Activated naive CD4-positive, alpha-beta T cell treated with anti-CD3 and anti-CD28 coated beads, Interleukin-2, amount 50 U/mL, for 24 hours (primary cell): ENCODE measurements around the gene IQCB1.
"Not testable (repeated sequence)": the region's sequence is repeated elsewhere in the genome, so short reads cannot be mapped to it uniquely, and the experiment has no call there.

Experiments used
- H3K27ac Mint-ChIP-seq: one replicate; pipeline ENCODE4 v1.8.0; 2021; ENCODE audit warnings: mild to moderate bottlenecking, mixed read lengths
- H3K27me3 Mint-ChIP-seq: one replicate; pipeline ENCODE4 v1.8.0; 2021; ENCODE audit warnings: mixed read lengths
- H3K36me3 Mint-ChIP-seq: one replicate; pipeline ENCODE4 v1.8.0; 2021; ENCODE audit warnings: mixed read lengths
- H3K4me1 Mint-ChIP-seq: one replicate; pipeline ENCODE4 v1.8.0; 2021; ENCODE audit warnings: mixed read lengths
- H3K4me3 Mint-ChIP-seq: one replicate; pipeline ENCODE4 v1.8.0; 2021; ENCODE audit warnings: mild to moderate bottlenecking, mixed read lengths
- H3K9me3 Mint-ChIP-seq: one replicate; pipeline ENCODE4 v1.8.0; 2021; ENCODE audit warnings: mixed read lengths

Gene IQCB1

DNA sequence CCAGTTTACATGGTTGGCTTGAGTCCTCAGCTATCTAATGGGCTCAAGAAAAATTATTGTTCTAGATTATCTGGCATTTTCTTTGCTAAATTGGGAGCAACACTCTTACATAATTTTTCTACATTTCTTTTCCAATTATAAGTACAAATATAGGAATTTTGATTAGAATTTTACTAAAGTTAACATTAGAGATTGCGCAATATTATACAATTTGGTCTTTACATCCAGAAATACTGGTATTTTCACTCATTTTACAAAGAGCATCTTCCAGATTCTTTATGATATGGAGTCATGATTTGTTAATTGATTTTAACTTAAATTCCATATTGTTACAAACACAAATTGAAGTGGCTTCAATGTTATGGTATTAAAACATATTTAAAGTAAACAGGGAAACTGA, 65.6 kb downstream of the IQCB1 start:
- Mint-ChIP-seq H3K36me3 (peaks cover 27% of the 10 kb centered on the region), H3K4me3 (no peak overlapping the region), H3K27me3 (peaks cover under 1% of the 10 kb centered on the region), H3K27ac (no peak overlapping the region), H3K4me1 (no peaks in the 10 kb centered on the region), H3K9me3 (peaks cover under 1% of the 10 kb centered on the region)

DNA sequence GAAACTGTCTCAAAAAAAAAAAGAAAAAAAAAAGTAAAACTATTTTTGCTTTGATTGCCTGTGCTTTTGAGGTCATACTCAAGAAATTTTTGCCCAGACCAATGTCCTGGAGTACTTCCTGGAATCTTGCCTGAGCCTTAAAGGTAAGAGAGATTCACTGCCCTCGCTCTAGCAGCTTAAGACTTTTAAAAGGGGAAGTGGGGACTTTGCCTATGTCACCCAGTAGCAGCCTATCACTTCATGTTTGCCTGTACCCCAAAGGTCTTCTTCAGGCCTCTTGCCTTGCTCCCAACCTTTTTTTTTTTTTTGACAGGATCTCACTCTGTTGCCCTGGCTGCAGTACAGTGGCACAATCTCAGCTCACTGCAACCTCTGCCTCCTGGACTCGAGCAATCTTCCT, 66.4 kb downstream of the IQCB1 start:
- peaks cover 21% of the 10 kb centered on the region for H3K36me3 Mint-ChIP-seq
- H3K27ac Mint-ChIP-seq: no peak overlapping the region
- H3K4me3 Mint-ChIP-seq: no peak overlapping the region

DNA sequence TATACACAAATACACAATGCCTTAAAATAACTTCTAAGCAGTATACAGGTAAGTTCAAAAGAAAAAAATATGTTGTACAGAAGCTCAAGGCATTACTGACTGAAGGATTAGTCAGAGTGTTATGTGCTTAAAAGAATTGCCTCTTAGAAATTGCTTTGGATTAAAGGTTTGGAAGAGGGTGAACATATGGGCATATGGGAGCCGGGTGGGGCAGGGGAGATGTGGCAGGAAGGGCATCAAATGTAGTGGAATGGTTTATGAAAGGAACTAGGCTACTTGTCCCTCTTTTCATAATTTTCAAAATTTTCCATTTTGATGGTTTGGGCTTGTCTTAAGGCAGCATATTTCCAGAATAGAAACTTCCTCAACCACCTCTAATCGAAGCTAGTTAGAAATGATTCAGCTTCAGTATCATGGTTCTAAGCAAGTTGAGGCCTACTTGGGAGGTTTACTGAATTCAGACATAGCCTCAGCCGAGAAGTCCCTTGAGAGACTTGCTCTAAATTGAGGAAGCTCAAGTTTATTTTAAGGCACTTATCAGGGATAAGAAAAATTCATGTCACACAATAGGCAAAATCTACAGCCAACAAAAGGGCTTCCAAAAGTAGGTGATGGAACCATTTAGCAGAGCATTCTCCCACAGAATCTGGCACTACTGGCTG, 75.2 kb downstream of the IQCB1 start:
- peaks cover 4% of the 10 kb centered on the region for H3K27me3 Mint-ChIP-seq
- no peak overlapping the region for H3K27ac Mint-ChIP-seq
- no peaks in the 10 kb centered on the region for H3K9me3 Mint-ChIP-seq
- H3K4me1 Mint-ChIP-seq: no peaks in the 10 kb centered on the region
- H3K36me3 Mint-ChIP-seq: no peaks in the 10 kb centered on the region
- no peak overlapping the region for H3K4me3 Mint-ChIP-seq

More for the DNA sequence above, 66.4 kb downstream of the IQCB1 start:
- Mint-ChIP-seq H3K9me3 (no peaks in the 10 kb centered on the region), H3K27me3 (peaks cover 1% of the 10 kb centered on the region), H3K4me1 (no peaks in the 10 kb centered on the region)

DNA sequence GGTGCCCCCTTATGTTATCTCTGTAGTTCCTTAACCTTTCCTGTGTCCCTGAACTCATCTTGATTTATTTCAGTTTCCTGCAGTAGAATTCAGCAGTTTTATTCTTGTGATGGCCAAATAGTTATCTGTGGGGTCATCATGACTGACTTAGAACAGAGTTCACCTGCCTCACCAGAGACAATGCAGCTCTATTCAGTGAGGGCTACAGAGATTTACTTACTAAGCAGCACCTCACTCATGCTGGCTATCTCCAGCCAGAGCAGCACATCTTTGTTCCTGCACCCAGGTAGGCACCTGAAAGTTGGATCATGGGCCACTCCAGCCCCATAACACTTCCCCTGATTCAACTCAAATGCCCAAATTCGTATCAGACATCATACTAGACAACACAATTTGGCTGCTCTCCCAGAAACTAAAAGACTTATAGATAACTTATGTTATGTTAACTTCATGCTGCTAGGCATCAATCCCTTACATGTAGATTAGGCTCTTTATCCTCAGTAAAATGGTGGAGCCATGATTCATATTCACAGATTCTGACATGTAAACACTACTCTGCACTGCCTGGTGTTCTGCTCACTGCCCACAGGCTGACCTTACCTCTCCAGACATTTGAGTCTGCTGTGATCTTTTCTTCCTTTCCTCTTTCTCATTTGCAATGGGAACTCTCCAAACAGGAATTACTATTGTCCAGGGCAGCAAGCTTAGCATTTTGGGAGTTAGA, 76.0 kb downstream of the IQCB1 start:
- Mint-ChIP-seq H3K27ac (no peak overlapping the region), H3K4me3 (no peak overlapping the region), H3K9me3 (no peaks in the 10 kb centered on the region), H3K27me3 (peaks cover 2% of the 10 kb centered on the region), H3K36me3 (no peaks in the 10 kb centered on the region), H3K4me1 (no peaks in the 10 kb centered on the region)

DNA sequence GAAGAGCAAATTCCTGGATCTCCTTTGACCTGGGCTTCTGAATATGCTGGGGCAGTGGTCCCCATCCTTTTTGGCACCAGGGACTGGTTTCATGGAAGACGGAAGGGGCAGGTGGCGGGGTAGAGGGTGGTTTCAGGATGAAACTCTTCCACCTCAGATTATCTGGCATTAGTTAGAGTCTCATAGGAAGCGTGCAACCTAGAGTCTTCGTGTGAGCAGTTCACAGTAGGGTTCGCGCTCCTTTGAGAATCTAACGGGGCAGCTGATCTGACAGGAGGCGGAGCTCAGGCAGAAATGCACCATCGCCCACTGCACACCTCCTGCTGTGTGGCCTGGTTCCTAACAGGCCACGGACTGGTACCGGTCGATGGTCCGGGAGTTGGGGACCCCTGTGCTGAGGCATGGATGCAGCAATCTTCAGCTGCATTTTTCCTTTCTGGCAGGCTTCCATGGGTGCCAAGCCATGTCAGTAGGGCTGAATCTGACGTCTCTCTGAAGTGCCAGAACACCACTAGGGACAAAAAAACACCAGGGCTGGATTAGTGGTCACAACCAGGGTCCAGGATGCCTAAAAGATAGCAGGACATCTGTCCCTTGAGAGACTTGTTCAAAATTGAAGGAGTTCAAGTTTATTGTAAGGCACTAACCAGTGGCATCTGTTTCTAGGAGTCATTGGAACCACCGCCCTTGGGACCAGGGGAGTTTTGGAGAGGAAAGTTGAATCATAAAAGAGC, 76.9 kb downstream of the IQCB1 start:
- Mint-ChIP-seq H3K4me1 (no peaks in the 10 kb centered on the region), H3K27me3 (peaks cover 2% of the 10 kb centered on the region), H3K9me3 (no peaks in the 10 kb centered on the region), H3K4me3 (no peak overlapping the region), H3K36me3 (no peaks in the 10 kb centered on the region), H3K27ac (no peak overlapping the region)

DNA sequence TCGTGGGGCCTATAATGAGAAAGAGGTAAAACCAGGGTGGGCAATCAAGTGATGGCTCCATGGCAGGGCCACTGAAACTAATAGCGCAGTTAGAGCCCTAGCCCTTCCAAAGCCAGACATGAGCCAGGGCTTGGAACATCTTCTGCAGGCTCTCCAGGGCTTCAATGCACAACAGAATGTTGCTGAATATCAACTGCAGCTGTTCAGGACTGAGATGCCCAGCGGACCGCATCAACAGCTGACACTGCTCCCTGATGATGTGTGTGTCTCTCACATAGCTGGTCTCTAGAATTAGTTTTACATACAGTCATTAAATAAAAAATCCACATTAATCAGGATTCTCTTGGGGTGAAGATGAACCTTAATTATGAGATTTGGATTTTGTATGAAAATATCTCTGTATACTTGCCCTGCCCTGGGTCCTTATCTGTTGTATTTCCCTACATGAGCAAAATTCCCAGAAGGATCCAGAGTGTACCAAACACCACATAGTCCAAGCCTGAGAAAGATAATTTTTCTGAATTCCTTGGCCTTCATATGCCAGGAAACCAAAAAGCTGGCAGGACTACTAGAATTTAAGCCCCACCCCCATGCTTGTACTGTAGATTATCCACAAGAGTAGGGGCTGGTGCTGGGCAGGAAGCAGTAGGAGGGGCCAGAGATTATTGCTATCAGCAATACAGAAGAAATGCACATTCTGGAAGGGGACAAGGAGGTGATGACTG, 77.6 kb downstream of the IQCB1 start:
- H3K27ac Mint-ChIP-seq: no peak overlapping the region

DNA sequence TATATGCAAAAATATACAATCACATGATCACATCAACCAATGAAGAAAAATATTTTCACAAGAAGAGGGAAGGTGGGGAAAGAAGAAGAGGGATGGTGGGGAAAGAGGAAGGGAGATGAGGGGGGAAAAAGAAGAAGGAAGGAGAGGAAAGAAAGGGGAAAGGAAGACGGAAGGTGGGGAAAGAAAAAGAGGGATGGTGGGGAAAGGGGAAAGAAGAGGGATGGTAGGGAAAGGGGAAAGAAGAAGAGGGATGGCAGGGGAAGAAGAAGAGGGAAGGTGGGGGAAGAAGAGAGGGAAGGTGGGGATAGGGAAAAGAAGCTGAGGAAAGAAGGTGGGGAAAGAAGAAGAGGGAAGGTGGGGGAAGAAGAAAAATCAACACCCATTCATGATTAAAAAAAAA, 82.1 kb downstream of the IQCB1 start:
- Mint-ChIP-seq H3K27ac (no peak overlapping the region), H3K36me3 (no peaks in the 10 kb centered on the region), H3K9me3 (no peaks in the 10 kb centered on the region), H3K4me3 (no peak overlapping the region), H3K4me1 (no peaks in the 10 kb centered on the region), H3K27me3 (peaks cover 6% of the 10 kb centered on the region)

More for the DNA sequence above, 77.6 kb downstream of the IQCB1 start:
- peaks cover 2% of the 10 kb centered on the region for H3K27me3 Mint-ChIP-seq
- H3K36me3 Mint-ChIP-seq: no peaks in the 10 kb centered on the region
- H3K9me3 Mint-ChIP-seq: no peaks in the 10 kb centered on the region
- no peak overlapping the region for H3K4me3 Mint-ChIP-seq
- H3K4me1 Mint-ChIP-seq: no peaks in the 10 kb centered on the region

DNA sequence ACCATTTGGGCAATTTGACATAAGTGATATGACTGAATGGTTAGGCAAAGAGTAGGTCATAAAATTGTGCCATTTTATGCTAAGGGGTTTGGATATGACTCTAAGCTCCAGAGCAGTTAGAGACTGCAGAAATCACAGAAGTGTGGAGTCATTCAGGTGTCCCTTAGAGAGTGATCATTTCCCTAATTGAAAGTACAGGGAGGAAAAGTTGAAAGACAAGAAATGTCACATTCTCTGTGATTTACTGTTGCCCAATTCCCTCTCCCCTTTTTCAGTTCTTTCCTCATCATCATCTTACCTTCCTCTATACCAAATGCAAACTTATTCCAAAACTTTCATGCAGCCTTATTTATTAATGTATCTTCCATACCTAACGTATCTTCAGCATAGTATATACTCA, 82.6 kb downstream of the IQCB1 start:
- peaks cover 4% of the 10 kb centered on the region for H3K4me1 Mint-ChIP-seq
- peaks cover 6% of the 10 kb centered on the region for H3K27me3 Mint-ChIP-seq
- H3K27ac Mint-ChIP-seq: no peak overlapping the region
- no peak overlapping the region for H3K4me3 Mint-ChIP-seq
- no peaks in the 10 kb centered on the region for H3K9me3 Mint-ChIP-seq
- H3K36me3 Mint-ChIP-seq: no peaks in the 10 kb centered on the region

DNA sequence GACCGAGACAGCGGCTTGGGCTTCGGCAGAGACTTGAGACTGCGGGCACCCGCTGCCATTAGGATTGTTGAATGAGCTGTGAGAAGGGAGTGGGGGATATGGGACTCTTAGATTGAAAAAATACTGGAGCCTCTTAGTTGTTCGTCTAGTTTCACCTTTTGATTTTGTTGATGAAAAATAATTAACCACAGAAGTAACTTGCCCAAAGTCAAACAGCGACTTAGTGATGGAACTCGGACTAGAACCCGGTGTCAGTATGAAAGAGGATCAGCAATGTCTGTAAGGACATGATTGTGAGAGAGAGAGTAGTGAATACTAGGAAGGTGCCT, 84.8 kb downstream of the IQCB1 start:
- no peak overlapping the region for H3K27ac Mint-ChIP-seq
- H3K4me3 Mint-ChIP-seq: no peak overlapping the region
- no peaks in the 10 kb centered on the region for H3K9me3 Mint-ChIP-seq
- H3K27me3 Mint-ChIP-seq: peaks cover 3% of the 10 kb centered on the region
- H3K36me3 Mint-ChIP-seq: no peaks in the 10 kb centered on the region
- peaks cover 5% of the 10 kb centered on the region for H3K4me1 Mint-ChIP-seq

DNA sequence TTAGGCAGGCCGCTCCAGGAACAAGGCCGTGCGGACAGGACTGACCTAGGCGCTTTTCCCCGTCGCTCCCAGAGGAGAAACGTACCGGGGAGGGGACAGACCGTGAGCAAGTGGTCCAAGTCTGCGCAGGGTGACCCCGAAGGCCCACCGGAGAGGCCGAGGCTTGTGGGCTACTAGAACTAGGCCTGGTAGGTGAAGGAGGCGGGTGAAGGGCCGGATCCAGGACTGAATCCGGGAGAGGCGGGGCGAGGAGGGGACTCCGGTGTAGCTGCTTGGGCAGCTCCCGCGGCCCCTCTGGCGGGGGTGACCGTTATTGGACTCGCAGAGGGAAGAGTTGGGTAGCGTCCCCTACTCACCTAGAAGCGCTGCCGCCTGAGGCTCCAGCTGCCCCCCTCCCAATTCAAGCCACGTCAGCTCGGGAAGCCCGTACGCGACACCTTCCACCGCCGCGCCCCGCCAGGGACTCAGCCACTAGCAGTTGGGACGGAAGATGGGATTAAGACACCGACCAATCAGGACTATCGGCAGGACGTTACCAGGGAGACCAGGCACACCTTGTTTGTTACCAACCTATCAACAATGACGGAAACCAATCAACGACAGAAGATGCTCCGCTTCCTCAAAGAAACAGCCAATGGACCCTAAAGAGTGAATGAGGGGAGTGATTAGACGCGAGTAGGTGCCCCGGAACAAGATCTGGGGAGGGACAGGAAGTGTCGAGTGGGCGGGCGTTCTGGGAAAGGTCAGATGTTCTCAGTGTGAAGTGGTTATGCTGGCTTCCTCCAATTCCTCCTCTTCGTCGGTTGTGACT, 85.4 kb downstream of the IQCB1 start, which contains the start of gene GOLGB1:
GOLGB1 (minus strand) TSS at position 466 of the 811 bp plus-strand sequence. CDS start 18,770 bp downstream, outside the sequence.
- H3K36me3 Mint-ChIP-seq: no peaks in the 10 kb centered on the region
- H3K4me3 Mint-ChIP-seq: no peak within 1 kb of the TSS
- H3K4me1 Mint-ChIP-seq: peaks cover 10% of the 10 kb centered on the region
- H3K27ac Mint-ChIP-seq: no peak within 1 kb of the TSS
- no peaks in the 10 kb centered on the region for H3K9me3 Mint-ChIP-seq
- H3K27me3 Mint-ChIP-seq: peaks cover 3% of the 10 kb centered on the region

DNA sequence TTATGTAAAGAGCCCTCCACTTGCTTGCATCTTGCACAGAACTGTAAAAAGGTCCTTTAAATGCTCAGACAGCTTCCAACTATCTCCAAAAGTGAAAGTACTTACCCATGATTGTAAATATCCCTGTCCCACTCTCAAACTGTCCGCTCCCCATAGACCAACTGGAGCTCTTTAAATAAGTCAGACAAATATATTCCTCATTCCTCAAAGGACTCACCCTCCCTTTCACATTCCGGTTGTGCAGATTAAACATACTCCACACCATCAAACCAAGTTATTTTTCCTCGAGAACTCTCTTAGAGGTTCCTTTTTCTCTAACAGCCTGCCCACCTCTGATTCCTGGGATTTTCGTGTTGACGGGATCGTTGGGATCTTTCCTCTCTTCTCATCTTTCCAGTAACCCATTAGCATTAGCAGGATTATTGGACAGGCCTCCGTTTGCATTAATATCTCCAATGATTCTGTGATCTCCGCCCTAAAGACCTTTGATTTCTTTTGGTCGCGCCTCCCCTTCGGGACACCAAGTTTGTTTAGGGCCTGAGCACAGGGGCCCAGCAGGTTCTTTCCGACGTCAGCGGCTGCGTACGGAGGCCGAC, 86.1 kb downstream of the IQCB1 start:
- Mint-ChIP-seq H3K27me3 (peaks cover 3% of the 10 kb centered on the region), H3K4me3 (no peak overlapping the region), H3K36me3 (no peaks in the 10 kb centered on the region), H3K27ac (no peak overlapping the region), H3K9me3 (no peaks in the 10 kb centered on the region), H3K4me1 (peaks cover 10% of the 10 kb centered on the region)

DNA sequence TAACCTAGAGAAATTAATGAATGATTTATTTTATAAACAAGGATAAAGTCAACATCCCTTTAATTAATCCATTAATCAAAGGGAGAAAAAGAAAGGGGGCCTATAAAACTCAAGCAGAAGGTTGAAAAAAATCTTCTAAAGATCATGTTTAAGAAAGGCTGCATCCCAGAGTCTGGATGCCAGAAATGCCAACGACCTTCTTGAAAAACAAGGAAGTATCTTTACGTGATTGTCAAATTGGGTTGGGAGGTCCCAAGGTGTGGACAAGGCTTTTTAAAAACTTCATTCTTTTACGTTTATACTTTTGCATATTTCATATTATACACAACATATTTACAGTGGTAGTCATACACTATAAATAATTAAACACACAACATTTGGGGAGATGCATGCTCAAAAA, 86.9 kb downstream of the IQCB1 start:
- Mint-ChIP-seq H3K36me3 (no peaks in the 10 kb centered on the region), H3K9me3 (no peaks in the 10 kb centered on the region), H3K27ac (no peak overlapping the region), H3K4me3 (no peak overlapping the region), H3K27me3 (peaks cover 3% of the 10 kb centered on the region), H3K4me1 (peaks cover 10% of the 10 kb centered on the region)

DNA sequence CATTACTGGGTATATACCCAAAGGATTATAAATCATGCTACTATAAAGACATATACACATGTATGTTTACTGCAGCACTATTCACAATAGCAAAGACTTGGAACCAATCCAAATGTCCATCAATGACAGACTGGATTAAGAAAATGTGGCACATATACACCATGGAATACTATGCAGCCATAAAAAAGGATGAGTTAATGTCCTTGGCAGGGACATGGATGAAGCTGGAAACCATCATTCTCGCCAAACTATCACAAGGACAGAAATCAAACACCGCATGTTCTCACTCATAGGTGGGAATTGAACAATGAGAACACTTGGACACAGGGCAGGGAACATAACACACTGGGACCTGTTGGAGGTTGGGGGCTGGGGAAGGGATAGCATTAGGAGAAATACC, 91.8 kb downstream of the IQCB1 start:
- H3K4me1 Mint-ChIP-seq: peaks cover 43% of the 10 kb centered on the region
- H3K36me3 Mint-ChIP-seq: peaks cover 12% of the 10 kb centered on the region
- not testable (repeated sequence) for H3K27me3 Mint-ChIP-seq, H3K4me3 Mint-ChIP-seq, H3K27ac Mint-ChIP-seq, H3K9me3 Mint-ChIP-seq

DNA sequence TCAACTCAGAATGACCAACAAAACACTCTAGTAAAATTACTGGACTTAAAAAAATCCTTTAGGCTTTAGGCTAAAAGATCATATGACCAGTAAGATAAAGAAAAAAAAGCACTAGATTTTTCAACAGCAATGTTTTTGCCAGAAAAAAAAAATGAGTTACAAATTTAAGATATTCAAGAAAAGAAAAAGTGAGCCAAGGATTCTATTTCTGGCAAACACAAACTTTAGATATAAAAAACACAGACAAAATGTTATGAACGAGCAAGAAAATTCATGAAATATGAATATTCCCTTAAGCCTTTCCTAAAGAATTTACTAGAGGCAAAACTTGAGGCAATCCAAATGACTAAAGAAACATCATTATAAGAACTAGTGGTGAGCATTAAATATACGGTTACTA, 94.0 kb downstream of the IQCB1 start:
- H3K27me3 Mint-ChIP-seq: no peaks in the 10 kb centered on the region

DNA sequence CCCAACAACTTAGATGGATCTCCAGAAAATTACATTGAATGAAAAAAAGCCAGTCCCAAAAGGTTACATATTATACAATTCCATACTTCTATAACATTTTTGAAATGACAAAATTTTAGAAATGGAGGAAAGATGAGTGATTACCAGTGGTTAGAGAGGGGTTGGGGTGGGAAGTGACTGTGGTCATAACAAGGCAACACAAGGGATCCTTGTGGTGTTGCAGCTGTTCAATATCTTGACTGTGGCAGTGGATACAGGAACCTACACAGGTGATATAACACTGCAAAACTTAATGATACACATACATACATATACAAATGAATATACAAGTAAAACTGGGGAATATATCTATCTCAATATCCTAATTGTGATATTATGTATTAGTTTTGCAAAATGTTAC, 95.0 kb downstream of the IQCB1 start:
- H3K4me3 Mint-ChIP-seq: no peak overlapping the region
- H3K4me1 Mint-ChIP-seq: peaks cover 58% of the 10 kb centered on the region
- H3K9me3 Mint-ChIP-seq: no peaks in the 10 kb centered on the region
- H3K27me3 Mint-ChIP-seq: no peaks in the 10 kb centered on the region
- no peak overlapping the region for H3K27ac Mint-ChIP-seq
- peaks cover 16% of the 10 kb centered on the region for H3K36me3 Mint-ChIP-seq

More for the DNA sequence above, 94.0 kb downstream of the IQCB1 start:
- H3K4me3 Mint-ChIP-seq: no peak overlapping the region
- H3K4me1 Mint-ChIP-seq: peaks cover 51% of the 10 kb centered on the region
- H3K9me3 Mint-ChIP-seq: no peaks in the 10 kb centered on the region
- H3K27ac Mint-ChIP-seq: no peak overlapping the region
- H3K36me3 Mint-ChIP-seq: peaks cover 16% of the 10 kb centered on the region
